GM23338 (cell line): ENCODE data around the gene TAGLN3.

Source experiments
- CREB1 ChIP-seq: fragments of 250-450 bp; sonication (Bioruptor Pico); IDR thresholded peaks from 2 replicates; pipeline ENCODE4 v1.5.0; 2020; ENCODE audit warnings: low read depth, mild to moderate bottlenecking, moderate library complexity
- CTCF ChIP-seq, 2 experiments: fragments of 200-600 bp in 1 of 2; sonication (generic) in 1 of 2; conservative IDR thresholded peaks; 2 replicates each; pipeline versions ENCODE4 v1.5.1 to v1.6.1; 2016 to 2017; ENCODE audit warnings: antibody characterized with exemption in 2 of 2, low read depth in 2 of 2, mild to moderate bottlenecking in 2 of 2, moderate library complexity in 1 of 2
- ETS1 ChIP-seq: IDR thresholded peaks from 2 replicates; pipeline ENCODE4 v1.6.1; 2016; ENCODE audit warnings: antibody characterized with exemption
- EZH2 ChIP-seq: fragments of 200-600 bp; sonication (generic); IDR thresholded peaks from one replicate; pipeline ENCODE4 v1.8.0; 2017; ENCODE audit warnings: antibody characterized with exemption, mild to moderate bottlenecking, low read depth; ENCODE audit not compliant: unreplicated experiment
- EZH2phosphoT487 ChIP-seq: fragments of 200-600 bp; sonication (generic); IDR thresholded peaks from one replicate; pipeline ENCODE4 v1.8.1; 2018; ENCODE audit warnings: antibody characterized with exemption; ENCODE audit not compliant: unreplicated experiment
- POLR2AphosphoS5 ChIP-seq: IDR thresholded peaks from 2 replicates; pipeline ENCODE4 v1.6.1; 2016; ENCODE audit warnings: antibody characterized with exemption, low read depth
- REST ChIP-seq: IDR thresholded peaks from one replicate; pipeline ENCODE4 v1.6.1; 2018; ENCODE audit warnings: antibody characterized with exemption; ENCODE audit not compliant: unreplicated experiment

- no peak for TF ChIP-seq CTCF (conservative IDR thresholded peaks at IDR 0.05; ENCODE audit: low read depth in 2 of 2)
- no peak for TF ChIP-seq EZH2
- no peak for TF ChIP-seq POLR2AphosphoS5
- no peak for TF ChIP-seq CREB1 (CRISPR knock-in tag)
- TF ChIP-seq EZH2phosphoT487: no peak
- TF ChIP-seq ETS1: no peak
- no peak for TF ChIP-seq REST
These were observed 27.1 kb upstream of the TAGLN3 start for GRCh38 chr3:111971533-111972130.
